ENCODE data around the gene TBC1D22A.

GRCh38 chr22:47052236-47053012 lies 290.0 kb downstream of the TBC1D22A start:
- no peak for TF ChIP-seq CTCF (IDR thresholded peaks at IDR 0.05)
- TF ChIP-seq POLR2A (IDR thresholded peaks at IDR 0.05): no peak
